Suprapubic skin (tissue), 4 donors: ENCODE measurements around the gene SEC23IP.
"Not testable (repeated sequence)": the region's sequence is repeated elsewhere in the genome, so short reads cannot be mapped to it uniquely, and the experiment has no call there.

Experiments used
- CTCF ChIP-seq, 2 donors: fragments of 200-600 bp in 1 of 2; fragments of 450-650 bp in 1 of 2; sonication (generic) in 1 of 2; IDR thresholded peaks; one replicate each; pipeline ENCODE4 v1.5.1; 2016 to 2019; ENCODE audit warnings: antibody characterized with exemption in 2 of 2, mild to moderate bottlenecking in 1 of 2, moderate library complexity in 1 of 2
- POLR2A ChIP-seq, 2 donors: fragments of 450-650 bp; IDR thresholded peaks; one replicate each; pipeline ENCODE4 v1.6.1; 2017; ENCODE audit warnings: antibody characterized with exemption in 2 of 2, mild to moderate bottlenecking in 2 of 2, moderate library complexity in 2 of 2
- POLR2AphosphoS5 ChIP-seq, 3 donors: sonication (generic); formaldehyde crosslinking; IDR thresholded peaks; one replicate each; pipeline ENCODE4 v1.6.1; 2017; ENCODE audit warnings: antibody characterized with exemption in 3 of 3

DNA sequence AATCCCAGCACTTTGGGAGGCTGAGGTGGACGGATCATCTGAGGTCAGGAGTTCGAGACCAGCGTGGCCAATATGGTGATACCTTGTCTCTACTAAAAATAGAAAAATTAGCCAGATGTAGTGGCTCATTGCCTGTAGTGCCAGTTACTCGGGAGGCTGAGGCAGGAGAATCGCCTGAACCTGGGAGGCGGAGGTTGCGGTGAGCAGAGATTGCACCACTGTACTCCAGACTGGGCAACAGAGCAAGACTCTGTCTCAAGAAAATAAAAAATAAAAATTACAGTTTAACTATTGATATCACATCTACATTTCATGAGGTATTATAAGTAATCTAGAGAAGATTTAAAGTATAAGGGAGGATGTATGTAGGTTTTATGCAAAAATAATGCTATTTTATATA lies 15.2 kb downstream of the SEC23IP start:
- not testable (repeated sequence) for TF ChIP-seq CTCF, POLR2A, POLR2AphosphoS5 (IDR thresholded peaks at IDR 0.05)
